HL-60/S4 treated with phorbol 12-myristate 13-acetate at 8.2 ng/mL for 4 days and 3 days (cell line): ENCODE results near the gene FAM3D.

Experiments used
- in situ Hi-C: fragments of 300-500 bp; cut with MboI; formaldehyde crosslinking; loops from 2 replicates; pipeline ENCODE4 v1.15.0; 2022; ENCODE audit warnings: low sequenced_read_pairs

FAM3D gene

GRCh38 chr3:58607816-58608215 lies 58.8 kb downstream of the FAM3D start:
- in situ Hi-C loops, result no loop called here

- in situ Hi-C loops, result no loop called here
Measured at GRCh38 chr3:58606693-58607092, 59.9 kb downstream of the FAM3D start.

- in situ Hi-C loops, result no loop called here
Measured at GRCh38 chr3:58604031-58604430, 62.5 kb downstream of the FAM3D start.

GRCh38 chr3:58603606-58604005 lies 63.0 kb downstream of the FAM3D start:
- in situ Hi-C loops, result no loop called here

DNA sequence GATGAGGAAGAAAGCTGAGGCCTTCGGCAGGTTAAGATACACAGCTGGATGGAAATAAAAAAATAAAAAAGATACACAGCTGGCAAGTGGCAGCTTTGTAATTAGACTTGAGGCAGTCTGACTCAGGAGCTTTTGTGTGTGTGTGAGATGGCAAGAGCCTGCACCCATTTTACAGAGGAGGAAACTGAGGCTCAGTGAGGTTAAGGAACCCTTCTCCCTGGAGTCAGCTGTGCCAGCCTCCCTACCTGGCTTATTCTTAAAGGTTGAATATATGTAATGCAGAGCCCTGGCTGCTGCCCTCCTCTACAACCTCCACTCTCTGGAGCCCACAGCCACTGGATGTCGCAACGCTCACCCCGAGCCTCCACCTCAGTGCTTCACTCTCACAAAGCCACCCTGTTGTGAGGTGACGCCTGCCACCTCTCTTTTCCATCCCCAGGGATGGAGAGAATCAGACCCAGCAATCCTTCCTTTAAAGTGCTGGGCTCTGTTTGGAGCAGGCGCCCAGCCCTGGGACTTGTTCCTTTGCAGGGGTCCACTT lies 68.7 kb downstream of the FAM3D start:
- in situ Hi-C loops, result no loop called here

- in situ Hi-C loops, result no loop called here
Measured at GRCh38 chr3:58596834-58597518, 69.6 kb downstream of the FAM3D start.

- in situ Hi-C loops, result no loop called here
Measured at GRCh38 chr3:58594117-58594516, 72.5 kb downstream of the FAM3D start.

GRCh38 chr3:58591517-58592510 lies 74.8 kb downstream of the FAM3D start:
- in situ Hi-C loops, result no loop called here

GRCh38 chr3:58588030-58588614 lies 78.5 kb downstream of the FAM3D start:
- in situ Hi-C loops, result no loop called here

GRCh38 chr3:58586776-58587192 lies 79.8 kb downstream of the FAM3D start:
- in situ Hi-C loops, result no loop called here

- in situ Hi-C loops, result no loop called here
Measured at GRCh38 chr3:58585994-58586393, 80.6 kb downstream of the FAM3D start.

- in situ Hi-C loops, result no loop called here
Measured at GRCh38 chr3:58585005-58585786, 81.4 kb downstream of the FAM3D start.

DNA sequence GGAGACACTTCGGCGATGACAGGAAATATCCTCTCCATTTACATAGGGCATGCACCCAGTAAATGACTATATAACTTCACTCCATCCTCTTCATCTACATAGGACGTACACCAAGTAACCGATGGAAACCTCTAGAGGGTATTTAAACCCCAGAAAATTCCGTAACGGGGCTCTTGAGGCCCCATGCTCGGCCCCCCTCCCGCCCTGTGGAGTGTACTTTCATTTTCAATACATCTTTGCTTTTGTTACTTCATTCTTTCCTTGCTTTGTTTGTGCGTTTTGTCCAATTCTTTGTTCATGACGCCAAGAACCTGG lies 81.9 kb downstream of the FAM3D start:
- in situ Hi-C loops, result no loop called here
